Measurements from ENCODE around the gene ZCCHC7.

DNA sequence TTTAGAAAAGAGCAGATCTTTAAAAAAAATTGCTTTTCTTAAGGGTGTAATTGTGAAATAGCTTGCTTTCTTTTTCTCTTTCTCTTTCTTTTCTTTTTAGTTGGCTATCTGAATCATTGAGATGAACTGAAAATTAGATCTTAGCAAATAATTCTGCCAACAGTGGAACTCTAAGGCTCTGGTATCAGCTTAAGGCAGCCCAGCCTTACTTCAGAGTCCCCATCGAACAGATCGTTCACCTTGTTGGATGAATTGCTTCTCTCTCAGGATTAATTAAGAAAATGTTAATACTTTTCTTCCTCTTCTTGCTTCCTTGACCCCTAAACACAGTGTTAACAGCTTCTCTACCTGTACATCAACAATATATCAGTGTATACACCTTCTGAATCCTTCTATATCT, 92.1 kb downstream of the ZCCHC7 start:
- TF ChIP-seq CTCF (conservative IDR thresholded peaks at IDR 0.05) (no peak), ZFX (IDR thresholded peaks at IDR 0.05) (no peak)

All from C4-2B (cell line).